ENCODE results near the gene FBN2. TPM values are rescaled to one million over a fixed set of nuclear protein-coding genes. Genes with fewer than 3 reads are reported as not detected.

The FBN2 gene
- total RNA-seq, 1 donor from 2014 or later: 10.0 TPM

- intact Hi-C loops (cut with micrococcal nuclease): no loop called here
- DNase-seq (no peak), ATAC-seq (no peak)
Observed at GRCh38 chr5:128284236-128284635, 253.8 kb downstream of the FBN2 start.

- intact Hi-C loops (cut with micrococcal nuclease): no loop called here
- no peak for DNase-seq
- ATAC-seq: no peak
Observed at GRCh38 chr5:128279345-128279744, 258.7 kb downstream of the FBN2 start.

DNA sequence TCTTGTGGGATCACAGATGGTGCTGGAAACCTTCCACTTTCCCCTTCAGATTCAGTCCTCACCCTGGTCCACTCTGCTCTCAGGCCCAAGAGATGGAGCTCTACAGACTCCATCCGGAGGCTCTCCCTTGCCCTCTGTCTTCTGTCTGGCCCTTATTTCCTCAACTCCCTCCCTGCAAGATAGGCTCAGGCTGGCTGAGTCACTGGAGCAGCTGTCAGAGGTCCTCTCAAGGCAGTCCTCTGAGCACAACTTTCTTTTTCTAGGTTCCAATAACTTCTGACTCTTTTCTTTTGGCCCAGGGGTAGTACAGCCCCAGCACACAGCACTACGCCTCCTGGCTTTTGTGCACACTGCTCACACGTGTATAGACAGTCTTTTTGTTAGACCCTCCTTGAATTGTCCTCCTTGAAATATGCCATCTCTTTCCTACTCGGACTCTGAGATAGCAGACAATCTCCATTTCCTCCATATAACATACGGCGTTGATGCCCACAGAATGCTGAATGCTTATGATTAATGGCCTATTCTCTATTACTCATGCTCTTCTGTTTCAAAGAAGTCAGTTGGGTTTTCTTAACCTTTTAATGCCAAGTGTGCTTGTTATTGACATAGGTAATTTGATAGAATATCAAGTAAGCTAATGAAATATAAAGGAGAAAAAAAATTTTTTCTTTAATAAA is 261.4 kb downstream of the FBN2 start:
- no peak for ATAC-seq
- intact Hi-C loops (cut with micrococcal nuclease): no loop called here
- no peak for DNase-seq

DNA sequence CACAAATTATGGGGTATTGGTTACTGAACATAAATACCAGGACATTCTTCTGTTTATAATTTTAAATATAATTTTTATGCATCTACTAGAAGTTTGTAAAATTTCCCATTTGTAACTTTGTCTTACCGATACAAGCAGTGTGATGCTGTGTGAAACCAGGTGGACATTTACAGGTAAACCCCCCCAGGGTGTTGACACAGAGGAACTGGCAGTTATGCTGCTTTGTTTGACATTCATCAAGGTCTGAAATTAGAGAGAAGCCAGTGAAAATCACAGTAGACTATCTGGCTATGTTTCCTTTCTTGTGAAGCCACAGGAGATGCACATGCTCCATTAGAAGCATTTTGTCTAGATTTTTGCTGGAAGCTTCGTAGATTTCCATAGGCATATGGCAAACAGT is 263.6 kb downstream of the FBN2 start:
- DNase-seq: no peak
- no peak for ATAC-seq
- intact Hi-C loops (cut with micrococcal nuclease): no loop called here

- DNase-seq (no peak), ATAC-seq (no peak)
- intact Hi-C loops (cut with micrococcal nuclease): no loop called here
Observed at GRCh38 chr5:128273736-128274135, 264.3 kb downstream of the FBN2 start.

- peak; percentile 99 for ATAC-seq
- DNase-seq: peak; percentile 41
- intact Hi-C loops (cut with micrococcal nuclease): no loop called here
Observed at GRCh38 chr5:128271859-128272464, 266.1 kb downstream of the FBN2 start.

DNA sequence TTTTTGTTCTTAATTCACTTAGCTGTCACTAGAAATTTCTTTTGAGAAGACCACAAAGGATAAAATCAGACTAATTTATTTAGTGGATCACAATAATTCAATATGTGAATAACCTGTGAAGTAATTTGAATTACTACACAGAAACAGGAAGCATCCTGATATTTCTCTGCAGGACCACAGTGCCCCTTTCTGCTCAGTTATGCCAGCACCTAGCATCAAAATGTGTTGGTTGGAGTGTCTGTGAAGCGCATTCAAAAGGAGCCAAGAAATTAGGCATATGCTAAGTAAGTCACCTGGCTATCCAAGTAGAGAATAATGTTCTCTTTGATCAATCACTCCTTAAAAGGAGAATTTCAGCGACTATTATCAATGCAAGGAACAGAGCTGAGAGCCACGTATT is 267.0 kb downstream of the FBN2 start:
- DNase-seq (no peak), ATAC-seq (peak; percentile 33)
- intact Hi-C loops (cut with micrococcal nuclease): no loop called here

- intact Hi-C loops (cut with micrococcal nuclease): no loop called here
- peak; percentile 66 for ATAC-seq
- DNase-seq: no peak
Observed at GRCh38 chr5:128264564-128265360, 273.3 kb downstream of the FBN2 start.

- DNase-seq (no peak), ATAC-seq (peak; percentile 25)
- intact Hi-C loops (cut with micrococcal nuclease): no loop called here
Observed at GRCh38 chr5:128263357-128263756, 274.7 kb downstream of the FBN2 start.

DNA sequence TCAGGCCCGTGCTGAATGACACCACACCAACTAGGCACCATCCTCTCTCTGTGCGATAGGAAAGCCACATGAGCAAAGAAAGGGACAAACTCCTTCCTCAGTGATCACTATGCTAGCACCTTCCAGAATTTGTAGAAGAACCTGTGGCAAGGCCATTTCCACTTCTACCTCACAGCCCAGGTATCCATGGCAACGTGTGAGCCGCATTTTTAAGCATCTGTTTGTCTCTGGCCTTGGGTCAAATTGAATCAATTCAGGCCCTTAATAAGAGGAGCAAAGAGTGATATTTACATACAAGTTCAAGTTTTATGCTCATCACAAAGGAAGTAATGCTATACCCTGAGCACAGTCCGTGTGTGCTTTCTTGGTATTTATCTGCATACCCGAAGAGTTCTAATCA is 275.1 kb downstream of the FBN2 start:
- intact Hi-C loops (cut with micrococcal nuclease): no loop called here
- DNase-seq: no peak

GRCh38 chr5:128259607-128260021 is 278.4 kb downstream of the FBN2 start:
- peak; percentile 60 for ATAC-seq
- intact Hi-C loops (cut with micrococcal nuclease): no loop called here
- DNase-seq: no peak

More for the DNA sequence above, 275.1 kb downstream of the FBN2 start:
- no peak for ATAC-seq

DNA sequence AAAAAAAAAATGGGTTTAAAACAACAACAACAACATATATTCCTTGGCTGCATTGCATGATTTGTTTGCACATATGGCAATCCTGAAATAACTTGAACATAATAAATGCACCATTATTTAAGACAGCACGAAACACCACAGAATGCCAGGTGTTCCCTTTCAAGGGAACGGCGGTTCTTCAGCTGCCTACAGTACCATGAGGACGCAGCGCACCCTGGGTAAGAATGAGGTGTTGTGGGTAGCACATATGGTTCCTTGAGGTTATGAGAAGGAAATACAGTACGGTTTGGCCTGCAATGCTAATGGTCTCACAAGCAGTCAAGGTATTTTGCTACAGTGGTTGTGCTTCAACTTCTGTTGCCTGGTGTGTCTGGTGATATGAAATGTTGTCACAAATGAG is 279.7 kb downstream of the FBN2 start:
- DNase-seq (no peak), ATAC-seq (no peak)
- intact Hi-C loops (cut with micrococcal nuclease): no loop called here

- DNase-seq (no peak), ATAC-seq (no peak)
- intact Hi-C loops (cut with micrococcal nuclease): no loop called here
Observed at GRCh38 chr5:128257076-128257475, 281.0 kb downstream of the FBN2 start.

- ATAC-seq (peak; percentile 71), DNase-seq (no peak)
- intact Hi-C loops (cut with micrococcal nuclease): no loop called here
Observed at GRCh38 chr5:128254789-128255188, 283.3 kb downstream of the FBN2 start.

DNA sequence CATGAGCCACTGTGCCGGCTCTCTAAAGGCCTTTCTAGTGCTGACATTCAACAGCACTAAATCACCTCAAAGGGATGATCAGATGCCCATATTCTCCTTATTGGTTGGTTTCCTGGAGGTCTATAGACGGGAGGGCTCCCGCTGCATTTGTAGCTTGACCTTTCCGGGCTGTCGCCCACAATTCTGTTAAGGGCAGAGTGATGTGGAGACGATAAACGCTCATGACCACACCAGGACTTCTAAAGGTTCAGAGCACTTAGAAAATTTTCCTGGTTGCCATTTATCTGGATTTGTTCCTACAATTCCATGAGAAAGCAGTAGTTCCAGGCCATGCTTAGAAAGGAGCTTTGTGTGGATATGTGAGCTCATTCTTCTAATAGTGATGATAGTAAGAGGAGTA is 284.2 kb downstream of the FBN2 start:
- ATAC-seq (no peak), DNase-seq (no peak)
- intact Hi-C loops (cut with micrococcal nuclease): no loop called here

DNA sequence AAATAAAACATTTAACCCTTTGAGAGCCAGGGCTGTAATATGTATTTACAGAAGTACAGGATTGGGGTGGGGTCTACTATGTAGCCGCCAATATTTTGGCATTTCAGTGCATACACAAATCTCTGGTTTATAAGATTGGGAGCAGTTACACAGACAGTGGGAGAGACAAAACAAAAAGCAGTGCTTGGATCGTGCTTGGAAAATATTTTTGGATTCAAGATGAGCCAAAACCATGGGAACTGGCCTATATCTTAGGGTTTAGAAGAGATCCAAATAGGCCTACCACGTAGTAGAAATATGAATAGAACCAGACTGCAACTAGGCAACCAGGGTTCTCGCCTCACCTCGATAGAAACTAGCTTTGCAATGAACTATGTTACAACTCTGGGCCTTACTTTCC is 284.9 kb downstream of the FBN2 start:
- DNase-seq (no peak), ATAC-seq (no peak)
- intact Hi-C loops (cut with micrococcal nuclease): no loop called here

DNA sequence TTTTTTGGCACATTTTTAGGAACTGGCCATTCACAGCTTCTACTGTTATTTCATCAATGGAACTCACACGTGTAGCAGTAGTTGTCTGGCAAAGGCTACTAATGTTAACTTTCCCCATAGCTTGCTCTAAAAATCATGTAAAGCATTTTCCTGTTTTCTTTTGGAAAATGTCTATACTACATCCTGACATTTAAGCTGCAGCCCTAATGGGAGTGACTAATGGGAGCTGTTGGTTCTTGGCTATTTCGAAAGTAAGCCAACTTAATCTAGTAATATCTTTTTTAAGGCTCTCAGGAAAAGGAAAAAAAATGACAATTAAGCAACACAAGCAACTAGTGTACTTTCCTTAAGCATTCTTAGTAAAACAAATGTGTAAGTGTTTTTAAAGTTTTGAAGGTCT is 285.3 kb downstream of the FBN2 start:
- intact Hi-C loops (cut with micrococcal nuclease): no loop called here
- ATAC-seq: no peak
- DNase-seq: no peak

- intact Hi-C loops (cut with micrococcal nuclease): no loop called here
- no peak for DNase-seq
- ATAC-seq: no peak
Observed at GRCh38 chr5:128252196-128252595, 285.8 kb downstream of the FBN2 start.

GRCh38 chr5:128245974-128246373 is 292.1 kb downstream of the FBN2 start:
- ATAC-seq (no peak), DNase-seq (no peak)
- intact Hi-C loops (cut with micrococcal nuclease): no loop called here

GRCh38 chr5:128243958-128244582 is 294.0 kb downstream of the FBN2 start:
- DNase-seq: no peak
- no peak for ATAC-seq
- intact Hi-C loops (cut with micrococcal nuclease): no loop called here
